Lower lobe of right lung (tissue), 2 donors: ENCODE results near the gene CHD6. TPM values are rescaled to one million over a fixed set of nuclear protein-coding genes. Genes with fewer than 3 reads are reported as not detected.

Experiments used
- ATAC-seq, 2 donors: fragments of 200-7000 bp; cut with Tn5 transposase; one replicate each; pipeline ENCODE4 v1.9.1; 2020 to 2022; ENCODE audit warnings: mild to moderate bottlenecking in 2 of 2, moderate library complexity in 2 of 2
- DNase-seq: peaks from one replicate; pipeline ENCODE4 v3.0.0-alpha.2; 2020
- H3K27ac ChIP-seq: fragments of 200-600 bp; one replicate; pipeline ENCODE4 v1.8.0; 2022
- H3K27me3 ChIP-seq: fragments of 200-600 bp; one replicate; pipeline ENCODE4 v1.8.0; 2022; ENCODE audit warnings: low read depth
- H3K36me3 ChIP-seq: fragments of 200-600 bp; one replicate; pipeline ENCODE4 v1.8.0; 2022; ENCODE audit warnings: mild to moderate bottlenecking
- H3K4me1 ChIP-seq: fragments of 200-600 bp; one replicate; pipeline ENCODE4 v1.8.0; 2022
- H3K4me3 ChIP-seq: fragments of 200-600 bp; one replicate; pipeline ENCODE4 v1.8.0; 2022; ENCODE audit warnings: mild to moderate bottlenecking
- H3K9me3 ChIP-seq: fragments of 200-600 bp; one replicate; pipeline ENCODE4 v1.8.0; 2022
- intact Hi-C: fragments of 100-400 bp; cut with DNase I; formaldehyde crosslinking; loops from one replicate; pipeline ENCODE4 v1.11.0; 2022
- total RNA-seq: library from RNA; stranded (reverse); fragmentation: NEBNext Ultra II Directional; extraction: Animal tissue kit (Norgen Biotek cat#: 25700); gene quantifications from one replicate; pipeline ENCODE4 v1.2.1, GENCODE V29; 2021
- TF ChIP-seq, protein P1 (sequence below): fragments of 200-600 bp; IDR thresholded peaks from one replicate; pipeline ENCODE4 v1.8.0; 2022; ENCODE audit warnings: antibody characterized with exemption, mild to moderate bottlenecking
- donor health status: DM: no; HTN: yes; CAD: no; lungs with severe emphysema.

Gene CHD6
- total RNA-seq, 1 donor from 2014 or later = 43.6 TPM

- no peaks in the 10 kb centered on the region for H3K9me3 ChIP-seq
- DNase-seq = no peak
- H3K36me3 ChIP-seq = no peaks in the 10 kb centered on the region
- no peak overlapping the region for H3K27ac ChIP-seq
- peaks cover 10% of the 10 kb centered on the region for H3K4me1 ChIP-seq
- no peak for ATAC-seq
- intact Hi-C loops = no loop called here
- no peaks in the 10 kb centered on the region for H3K27me3 ChIP-seq
- H3K4me3 ChIP-seq = no peak overlapping the region
- TF ChIP-seq, protein P1, sequence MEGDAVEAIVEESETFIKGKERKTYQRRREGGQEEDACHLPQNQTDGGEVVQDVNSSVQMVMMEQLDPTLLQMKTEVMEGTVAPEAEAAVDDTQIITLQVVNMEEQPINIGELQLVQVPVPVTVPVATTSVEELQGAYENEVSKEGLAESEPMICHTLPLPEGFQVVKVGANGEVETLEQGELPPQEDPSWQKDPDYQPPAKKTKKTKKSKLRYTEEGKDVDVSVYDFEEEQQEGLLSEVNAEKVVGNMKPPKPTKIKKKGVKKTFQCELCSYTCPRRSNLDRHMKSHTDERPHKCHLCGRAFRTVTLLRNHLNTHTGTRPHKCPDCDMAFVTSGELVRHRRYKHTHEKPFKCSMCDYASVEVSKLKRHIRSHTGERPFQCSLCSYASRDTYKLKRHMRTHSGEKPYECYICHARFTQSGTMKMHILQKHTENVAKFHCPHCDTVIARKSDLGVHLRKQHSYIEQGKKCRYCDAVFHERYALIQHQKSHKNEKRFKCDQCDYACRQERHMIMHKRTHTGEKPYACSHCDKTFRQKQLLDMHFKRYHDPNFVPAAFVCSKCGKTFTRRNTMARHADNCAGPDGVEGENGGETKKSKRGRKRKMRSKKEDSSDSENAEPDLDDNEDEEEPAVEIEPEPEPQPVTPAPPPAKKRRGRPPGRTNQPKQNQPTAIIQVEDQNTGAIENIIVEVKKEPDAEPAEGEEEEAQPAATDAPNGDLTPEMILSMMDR = no peak
Observed at GRCh38 chr20:41621421-41621820, 3.2 kb upstream of the CHD6 start.

GRCh38 chr20:41619360-41620100, 1.4 kb upstream of the CHD6 start:
- H3K4me1 ChIP-seq = peaks cover 23% of the 10 kb centered on the region
- no peaks in the 10 kb centered on the region for H3K9me3 ChIP-seq
- no peak for ATAC-seq
- H3K4me3 ChIP-seq = no peak overlapping the region
- intact Hi-C loops = no loop called here
- TF ChIP-seq, protein P1 = no peak
- H3K27me3 ChIP-seq = no peaks in the 10 kb centered on the region
- no peak overlapping the region for H3K27ac ChIP-seq
- no peak for DNase-seq
- H3K36me3 ChIP-seq = no peaks in the 10 kb centered on the region

GRCh38 chr20:41618807-41619311, 682 bp upstream of the CHD6 start:
- H3K27me3 ChIP-seq = no peaks in the 10 kb centered on the region
- DNase-seq (no peak), ATAC-seq (peak; percentile 3 to 8)
- TF ChIP-seq, protein P1 = no peak
- H3K27ac ChIP-seq = peak overlapping the region; percentile 66
- no peaks in the 10 kb centered on the region for H3K9me3 ChIP-seq
- no peaks in the 10 kb centered on the region for H3K36me3 ChIP-seq
- intact Hi-C loops = no loop called here
- peak overlapping the region; percentile 75 for H3K4me3 ChIP-seq
- peaks cover 23% of the 10 kb centered on the region for H3K4me1 ChIP-seq

GRCh38 chr20:41617059-41617901, 897 bp downstream of the CHD6 start:
- peaks cover 23% of the 10 kb centered on the region for H3K4me1 ChIP-seq
- intact Hi-C loops = no loop called here
- no peak for ATAC-seq

DNA sequence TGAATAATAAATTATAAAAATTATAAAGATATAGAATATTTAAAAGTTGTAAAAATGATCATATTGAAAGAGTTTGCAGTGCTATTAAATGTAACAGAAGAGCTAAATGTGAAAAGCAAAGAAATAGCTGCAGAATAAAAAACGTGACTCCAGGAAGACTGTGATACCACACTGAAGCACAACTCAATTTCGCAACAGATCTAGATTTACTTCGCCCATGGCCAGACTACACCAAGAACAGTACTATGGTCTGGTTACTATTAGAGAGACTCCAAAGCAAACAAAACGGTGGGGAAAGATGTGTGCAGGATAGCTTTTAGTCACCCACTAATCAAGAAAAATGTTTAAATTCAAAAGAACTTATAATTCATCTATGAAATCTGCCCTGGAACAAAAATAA, 1.9 kb downstream of the CHD6 start:
- H3K4me1 ChIP-seq = peaks cover 23% of the 10 kb centered on the region

More at GRCh38 chr20:41617059-41617901, 897 bp downstream of the CHD6 start:
- TF ChIP-seq, protein P1 = no peak
- Histone ChIP-seq H3K36me3 (no peaks in the 10 kb centered on the region), H3K27me3 (no peaks in the 10 kb centered on the region), H3K4me3 (peak overlapping the region; percentile 75), H3K27ac (peak overlapping the region; percentile 59), H3K9me3 (no peaks in the 10 kb centered on the region)
- peak; percentile 59 for DNase-seq

More for the DNA sequence above, 1.9 kb downstream of the CHD6 start:
- Histone ChIP-seq H3K4me3 (no peak overlapping the region), H3K9me3 (no peaks in the 10 kb centered on the region), H3K27ac (no peak overlapping the region), H3K27me3 (no peaks in the 10 kb centered on the region), H3K36me3 (no peaks in the 10 kb centered on the region)
- intact Hi-C loops = no loop called here
- TF ChIP-seq, protein P1 = no peak
- DNase-seq (no peak), ATAC-seq (no peak)
